Smooth muscle cell (in vitro differentiated cells): ENCODE data around the gene ZNF469. TPM values are rescaled to one million over a fixed set of nuclear protein-coding genes. Genes with fewer than 3 reads are reported as not detected.

Experiments used
- DNase-seq: peaks from one replicate; lab custom pipeline; 2025; ENCODE audit not compliant: unreplicated experiment; lab: John Stamatoyannopoulos, UW
- H2AFZ ChIP-seq: fragments of 200-600 bp; sonication (generic); 2 replicates; pipeline ENCODE4 v1.6.0; 2016; ENCODE audit warnings: antibody characterized with exemption, low read depth, mild to moderate bottlenecking
- H3F3A ChIP-seq: fragments of 200-600 bp; sonication (generic); 2 replicates; pipeline ENCODE4 v1.6.0; 2017; ENCODE audit warnings: antibody characterized with exemption, low read depth
- H3K27ac ChIP-seq: fragments of 200-600 bp; sonication (generic); 2 replicates; pipeline ENCODE4 v1.5.1; 2016; ENCODE audit warnings: low read depth, mild to moderate bottlenecking
- H3K27me3 ChIP-seq: fragments of 200-600 bp; sonication (generic); 2 replicates; pipeline ENCODE4 v1.6.1; 2016; ENCODE audit warnings: low read depth, mild to moderate bottlenecking
- H3K36me3 ChIP-seq: fragments of 200-600 bp; sonication (generic); 2 replicates; pipeline ENCODE4 v1.5.1; 2016; ENCODE audit warnings: low read depth
- H3K4me1 ChIP-seq: fragments of 200-600 bp; sonication (generic); 2 replicates; pipeline ENCODE4 v1.5.1; 2016; ENCODE audit warnings: low read depth
- H3K4me2 ChIP-seq: fragments of 200-600 bp; sonication (generic); 2 replicates; pipeline ENCODE4 v1.6.0; 2016; ENCODE audit warnings: mild to moderate bottlenecking
- H3K4me3 ChIP-seq: fragments of 200-600 bp; sonication (generic); 2 replicates; pipeline ENCODE4 v1.5.1; 2016; ENCODE audit warnings: mild to moderate bottlenecking
- H3K79me2 ChIP-seq: fragments of 200-600 bp; sonication (generic); 2 replicates; pipeline ENCODE4 v1.6.0; 2016; ENCODE audit warnings: low read depth, mild to moderate bottlenecking
- H3K9ac ChIP-seq: fragments of 200-600 bp; sonication (generic); 2 replicates; pipeline ENCODE4 v1.6.0; 2016; ENCODE audit warnings: low read depth
- H3K9me3 ChIP-seq: fragments of 200-600 bp; sonication (generic); replicated peaks from 2 replicates; pipeline ENCODE4 v1.5.1; 2016; ENCODE audit warnings: low read depth
- H4K20me1 ChIP-seq: fragments of 200-600 bp; sonication (generic); 2 replicates; pipeline ENCODE4 v1.6.0; 2016; ENCODE audit warnings: low read depth
- CTCF ChIP-seq: fragments of 200-600 bp; sonication (generic); IDR thresholded peaks from 2 replicates; pipeline ENCODE4 v1.5.1; 2017; ENCODE audit warnings: borderline replicate concordance, mild to moderate bottlenecking, antibody characterized with exemption; ENCODE audit not compliant: insufficient read depth, poor library complexity, severe bottlenecking
- WGBS: methylation state at CpG from one replicate; pipeline ENCODE4 v1.1.7; 2016; ENCODE audit warnings: low lambda C conversion rate; 5-methylcytosine and 5-hydroxymethylcytosine counted together
- polyA plus RNA-seq: library from polyadenylated mRNA; unstranded; fragments of >200 nt; fragmentation: Nextera tagmentation; extraction: Ambion mirVana; gene quantifications from 2 replicates; pipeline ENCODE4 v1.2.1, GENCODE V29; 2016
- total RNA-seq: library from RNA; depleted of rRNA; stranded (reverse); fragments of >200 nt; gene quantifications from 2 replicates; pipeline ENCODE4 v1.2.3, GENCODE V29; 2014

Gene ZNF469
- total and polyA plus RNA-seq, 2 experiments from 2014 or later = 5.0 to 6.2 TPM

- no peaks in the 10 kb centered on the region for H3K4me1 ChIP-seq
- TF ChIP-seq CTCF = no peak
- no peaks in the 10 kb centered on the region for H3K27me3 ChIP-seq
- H3K36me3 ChIP-seq = no peaks in the 10 kb centered on the region
- no peak overlapping the region for H2AFZ ChIP-seq
- H3K9me3 ChIP-seq = no peaks in the 10 kb centered on the region
- H3K4me2 ChIP-seq = no peak overlapping the region
- WGBS = 90% methylated on average over 14 of the region's 14 CpGs
- no peak overlapping the region for H3K27ac ChIP-seq
- H3F3A ChIP-seq = no peaks in the 10 kb centered on the region
- peaks cover 84% of the 10 kb centered on the region for H4K20me1 ChIP-seq
- H3K79me2 ChIP-seq = no peaks in the 10 kb centered on the region
- H3K9ac ChIP-seq = no peak overlapping the region
- H3K4me3 ChIP-seq = no peak overlapping the region
- no peak for DNase-seq
Measured at GRCh38 chr16:88421301-88421700, 38.5 kb downstream of the ZNF469 start.

GRCh38 chr16:88421871-88422433, 39.2 kb downstream of the ZNF469 start:
- H3K4me3 ChIP-seq = no peak overlapping the region
- no peaks in the 10 kb centered on the region for H3K9me3 ChIP-seq
- no peaks in the 10 kb centered on the region for H3K36me3 ChIP-seq
- no peaks in the 10 kb centered on the region for H3K4me1 ChIP-seq
- no peak overlapping the region for H3K27ac ChIP-seq
- no peak overlapping the region for H3K9ac ChIP-seq
- no peak overlapping the region for H3K4me2 ChIP-seq
- H3K79me2 ChIP-seq = no peaks in the 10 kb centered on the region
- WGBS = 92% methylated on average over 1 of the region's 5 CpGs
- no peak overlapping the region for H2AFZ ChIP-seq
- no peak for DNase-seq
- no peaks in the 10 kb centered on the region for H3F3A ChIP-seq
- no peaks in the 10 kb centered on the region for H3K27me3 ChIP-seq
- H4K20me1 ChIP-seq = peaks cover 77% of the 10 kb centered on the region
- TF ChIP-seq CTCF = no peak

GRCh38 chr16:88422733-88423447, 40.1 kb downstream of the ZNF469 start:
- no peak overlapping the region for H3K27ac ChIP-seq
- no peak for DNase-seq
- 62% methylated on average over 3 of the region's 3 CpGs for WGBS
- H4K20me1 ChIP-seq = peaks cover 69% of the 10 kb centered on the region
- no peaks in the 10 kb centered on the region for H3K79me2 ChIP-seq
- no peak overlapping the region for H2AFZ ChIP-seq
- H3K4me1 ChIP-seq = no peaks in the 10 kb centered on the region
- no peaks in the 10 kb centered on the region for H3F3A ChIP-seq
- no peaks in the 10 kb centered on the region for H3K27me3 ChIP-seq
- H3K36me3 ChIP-seq = no peaks in the 10 kb centered on the region
- no peak overlapping the region for H3K4me2 ChIP-seq
- no peak overlapping the region for H3K4me3 ChIP-seq
- H3K9ac ChIP-seq = no peak overlapping the region
- H3K9me3 ChIP-seq = no peaks in the 10 kb centered on the region
- TF ChIP-seq CTCF = no peak

GRCh38 chr16:88423448-88423850, 40.7 kb downstream of the ZNF469 start:
- no peak for DNase-seq
- no peak overlapping the region for H3K4me2 ChIP-seq
- H3K9ac ChIP-seq = no peak overlapping the region
- H3K36me3 ChIP-seq = no peaks in the 10 kb centered on the region
- H3K27me3 ChIP-seq = no peaks in the 10 kb centered on the region
- no peaks in the 10 kb centered on the region for H3K79me2 ChIP-seq
- H2AFZ ChIP-seq = no peak overlapping the region
- H4K20me1 ChIP-seq = peaks cover 63% of the 10 kb centered on the region
- no peak for TF ChIP-seq CTCF
- no peaks in the 10 kb centered on the region for H3K4me1 ChIP-seq
- no peaks in the 10 kb centered on the region for H3F3A ChIP-seq
- H3K9me3 ChIP-seq = no peaks in the 10 kb centered on the region
- H3K4me3 ChIP-seq = no peak overlapping the region
- no peak overlapping the region for H3K27ac ChIP-seq
- WGBS = 92% methylated on average over 6 of the region's 6 CpGs
